Measurements from ENCODE around the gene CTSK. TPM values are rescaled to one million over a fixed set of nuclear protein-coding genes. Genes with fewer than 3 reads are reported as not detected.

The CTSK gene
- total and polyA plus RNA-seq, 2 of the 13 experiments (the other 11 are each of a cell fraction or from before 2014, with no cell fraction given) = 1.4 to 6.3 TPM

GRCh38 chr1:150804671-150805070 lies 3.4 kb downstream of the CTSK start (continued):
- TF ChIP-seq, protein P1, sequence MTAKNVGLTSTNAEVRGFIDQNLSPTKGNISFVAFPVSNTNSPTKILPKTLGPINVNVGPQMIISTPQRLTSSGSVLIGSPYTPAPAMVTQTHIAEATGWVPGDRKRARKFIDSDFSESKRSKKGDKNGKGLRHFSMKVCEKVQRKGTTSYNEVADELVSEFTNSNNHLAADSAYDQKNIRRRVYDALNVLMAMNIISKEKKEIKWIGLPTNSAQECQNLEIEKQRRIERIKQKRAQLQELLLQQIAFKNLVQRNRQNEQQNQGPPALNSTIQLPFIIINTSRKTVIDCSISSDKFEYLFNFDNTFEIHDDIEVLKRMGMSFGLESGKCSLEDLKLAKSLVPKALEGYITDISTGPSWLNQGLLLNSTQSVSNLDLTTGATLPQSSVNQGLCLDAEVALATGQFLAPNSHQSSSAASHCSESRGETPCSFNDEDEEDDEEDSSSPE (CRISPR knock-in tag; IDR thresholded peaks at IDR 0.05) = no peak
- TF ChIP-seq ZKSCAN8 (CRISPR knock-in tag; IDR thresholded peaks at IDR 0.05; ENCODE audit: borderline replicate concordance) = no peak
- TF ChIP-seq ZNF292 (CRISPR knock-in tag; IDR thresholded peaks at IDR 0.05; ENCODE audit: borderline replicate concordance, low read depth) = no peak
- no peak for TF ChIP-seq ZNF709 (CRISPR knock-in tag; IDR thresholded peaks at IDR 0.05)
- TF ChIP-seq ZFP62 (CRISPR knock-in tag; IDR thresholded peaks at IDR 0.05) = no peak

GRCh38 chr1:150799089-150799488 lies 9.0 kb downstream of the CTSK start:
- Histone ChIP-seq H3K9me3 (ENCODE audit: low read length) (no peaks in the 10 kb centered on the region), H3K79me2 (ENCODE audit: insufficient read depth, low read length) (no peaks in the 10 kb centered on the region), H2AFZ (ENCODE audit: low read length) (no peak overlapping the region), H3K27ac (ENCODE audit: extremely low read length, insufficient read depth, low read length) (no peak overlapping the region), H4K20me1 (ENCODE audit: insufficient read depth, low read length) (no peaks in the 10 kb centered on the region), H3K9ac (ENCODE audit: insufficient read depth, low read depth, low read length) (no peak overlapping the region), H3K4me2 (ENCODE audit: low read depth, low read length) (no peak overlapping the region), H3K4me1 (ENCODE audit: insufficient read depth, low read length) (no peaks in the 10 kb centered on the region), H3K27me3 (ENCODE audit: control insufficient read depth in 1 of 2, insufficient read depth in 2 of 2, low read length in 2 of 2) (no peaks in the 10 kb centered on the region), H3K36me3 (replicated peaks in 1 of 2; ENCODE audit: control insufficient read depth in 1 of 2, insufficient read depth in 2 of 2, low read length in 2 of 2) (no peaks in the 10 kb centered on the region), H3K4me3 (replicated peaks in 1 of 3; ENCODE audit: insufficient read depth in 1 of 3, low read depth in 2 of 3, low read length in 3 of 3) (no peak overlapping the region)
- ChIA-PET CTCF (ENCODE audit: low intra/inter-chr PET ratio, low total read pairs) (no interaction called here), POLR2A (no interaction called here)
- no peak for TF ChIP-seq JDP2 (CRISPR knock-in tag; IDR thresholded peaks at IDR 0.05; ENCODE audit: borderline replicate concordance)
- no peak for TF ChIP-seq MTF1 (CRISPR knock-in tag; IDR thresholded peaks at IDR 0.05)
- TF ChIP-seq ZNF784 (CRISPR knock-in tag; IDR thresholded peaks at IDR 0.05; ENCODE audit: borderline replicate concordance) = no peak
- no peak for TF ChIP-seq BRD4 (CRISPR knock-in tag; IDR thresholded peaks at IDR 0.05)
- 88% methylated on average over 5 of the region's 5 CpGs for WGBS (ENCODE audit: low lambda C conversion rate)
- BruUV-seq (replicated peaks) = no TSS peak
- intact Hi-C loops (cut with micrococcal nuclease; ENCODE audit: unreplicated experiment) (no loop called here), in situ Hi-C loops (cut with HindIII; ENCODE audit: extremely low pct_ligation_motif_present, low pct_unique_long_range_greater_than_20kb) (no loop called here)
- ATAC-seq = no peak
- no peak for FAIRE-seq
- DNase-seq (ENCODE audit: low spot score) = no peak

Measured in HepG2 (cell line).